GM19395 (cell line): Measurements from ENCODE around the gene LAMA2.
"Not testable (repeated sequence)": the region's sequence is repeated elsewhere in the genome, so short reads cannot be mapped to it uniquely, and the experiment has no call there.

ENCODE experiments used
- ATAC-seq: cut with Tn5 transposase; IDR thresholded peaks from one replicate; pipeline ENCODE4 v1.9.1; 2021; ENCODE audit warnings: mild to moderate bottlenecking, moderate library complexity; ENCODE audit not compliant: unreplicated experiment

LAMA2 gene

DNA sequence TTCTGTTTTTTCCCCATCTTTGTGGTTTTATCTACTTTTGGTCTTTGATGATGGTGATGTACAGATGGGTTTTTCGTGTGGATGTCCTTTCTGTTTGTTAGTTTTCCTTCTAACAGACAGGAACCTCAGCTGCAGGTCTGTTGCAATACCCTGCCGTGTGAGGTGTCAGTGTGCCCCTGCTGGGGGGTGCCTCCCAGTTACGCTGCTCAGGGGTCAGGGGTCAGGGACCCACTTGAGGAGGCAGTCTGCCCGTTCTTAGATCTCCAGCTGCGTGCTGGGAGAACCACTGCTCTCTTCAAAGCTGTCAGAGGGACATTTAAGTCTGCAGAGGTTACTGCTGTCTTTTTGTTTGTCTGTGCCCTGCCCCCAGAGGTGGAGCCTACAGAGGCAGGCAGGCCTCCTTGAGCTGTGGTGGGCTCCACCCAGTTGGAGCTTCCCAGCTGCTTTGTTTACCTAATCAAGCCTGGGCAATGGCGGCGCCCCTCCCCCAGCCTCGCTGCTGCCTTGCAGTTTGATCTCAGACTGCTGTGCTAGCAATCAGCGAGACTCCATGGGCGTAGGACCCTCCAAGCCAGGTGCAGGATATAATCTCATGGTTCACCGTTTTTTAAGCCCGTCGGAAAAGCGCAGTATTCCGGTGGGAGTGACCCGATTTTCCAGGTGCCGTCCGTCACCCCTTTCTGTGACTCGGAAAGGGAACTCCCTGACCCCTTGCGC is 289.5 kb downstream of the LAMA2 start:
- not testable (repeated sequence) for ATAC-seq

GRCh38 chr6:129175066-129175465 is 292.1 kb downstream of the LAMA2 start:
- no peak for ATAC-seq

DNA sequence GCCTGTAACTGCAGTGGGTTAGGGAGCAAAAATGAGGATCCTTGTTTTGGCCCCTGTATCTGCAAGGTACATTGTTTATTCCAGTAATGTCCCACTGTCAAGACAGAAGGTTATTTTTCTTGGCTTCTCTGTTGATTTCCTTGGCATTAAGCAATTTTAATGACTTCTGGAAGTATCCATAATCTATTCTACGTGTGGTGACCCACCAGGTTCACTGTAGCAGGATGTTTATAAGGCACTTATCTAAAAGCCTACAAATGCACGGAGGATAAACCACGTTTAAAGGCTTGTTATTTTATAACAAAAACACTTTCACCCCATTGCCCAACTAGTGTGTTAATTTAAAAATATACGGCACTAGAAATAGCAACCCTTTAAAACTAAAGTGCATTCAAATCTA is 294.9 kb downstream of the LAMA2 start:
- no peak for ATAC-seq

DNA sequence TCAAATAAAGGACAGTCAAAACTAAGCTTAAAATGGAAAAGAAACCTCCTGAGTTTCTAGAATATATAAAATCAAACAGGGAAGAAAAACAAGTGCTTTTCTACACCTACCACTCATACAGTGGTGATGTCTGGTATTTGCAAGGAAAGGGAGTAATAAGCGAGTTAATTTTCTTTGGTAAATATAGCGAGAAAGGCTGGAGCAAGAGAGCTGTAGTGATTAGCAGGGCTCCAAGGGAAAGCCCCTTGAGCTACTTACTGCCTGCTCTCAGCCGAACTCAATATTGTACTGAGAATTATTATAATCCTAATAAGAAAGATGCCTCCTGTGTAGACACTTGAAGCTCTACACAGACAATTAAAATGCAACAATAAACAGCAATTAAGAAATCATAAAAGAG is 296.3 kb downstream of the LAMA2 start:
- no peak for ATAC-seq

- ATAC-seq, result no peak
Observed at GRCh38 chr6:129181001-129181400, 298.1 kb downstream of the LAMA2 start.

DNA sequence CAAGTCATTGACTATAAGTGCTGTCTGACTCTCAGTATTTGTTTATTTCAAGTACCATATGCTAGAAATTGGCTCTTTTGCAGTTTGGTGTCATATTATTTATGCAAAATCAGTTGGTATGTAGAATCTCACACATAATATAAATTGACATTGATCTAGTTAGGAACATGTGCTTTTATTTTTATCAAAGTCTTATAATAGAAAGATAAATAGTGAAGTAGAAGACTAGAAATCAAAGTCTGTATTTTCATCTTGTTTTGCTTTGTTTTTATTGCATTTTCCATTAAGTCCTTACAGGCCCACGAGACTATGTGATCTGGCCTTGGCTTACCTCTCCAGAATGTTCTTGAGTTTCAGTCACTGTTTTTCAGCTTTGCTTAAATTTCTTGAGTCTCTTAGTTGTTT is 300.3 kb downstream of the LAMA2 start:
- no peak for ATAC-seq

DNA sequence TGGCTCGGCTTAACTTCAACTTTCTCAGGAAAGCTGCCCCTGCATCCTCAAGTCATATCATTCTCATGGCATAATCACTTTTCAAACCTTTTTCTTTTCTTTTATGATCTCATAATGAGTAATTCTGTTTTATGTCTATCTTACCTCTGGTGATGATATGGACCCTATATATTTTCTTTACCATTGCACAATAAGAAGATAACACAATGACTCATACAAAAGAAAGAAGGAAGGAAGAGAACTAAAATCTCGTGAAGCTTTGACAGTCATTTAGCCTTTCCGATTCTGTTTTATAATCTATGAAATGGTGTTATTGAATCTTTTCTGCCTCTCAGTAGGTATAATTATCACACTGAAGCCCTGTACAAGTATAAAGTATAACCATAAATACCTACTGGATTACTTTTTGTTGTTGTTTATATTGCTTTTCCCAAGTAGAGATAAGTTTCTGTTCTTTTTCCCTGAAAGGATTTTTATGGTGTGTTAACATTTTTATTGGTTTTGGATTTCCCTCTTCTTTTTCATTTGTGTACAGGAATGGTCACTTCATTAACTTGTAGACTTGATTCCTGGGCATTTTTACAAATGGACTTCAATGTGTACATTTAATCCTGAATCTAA is 300.9 kb downstream of the LAMA2 start:
- ATAC-seq, result no peak

DNA sequence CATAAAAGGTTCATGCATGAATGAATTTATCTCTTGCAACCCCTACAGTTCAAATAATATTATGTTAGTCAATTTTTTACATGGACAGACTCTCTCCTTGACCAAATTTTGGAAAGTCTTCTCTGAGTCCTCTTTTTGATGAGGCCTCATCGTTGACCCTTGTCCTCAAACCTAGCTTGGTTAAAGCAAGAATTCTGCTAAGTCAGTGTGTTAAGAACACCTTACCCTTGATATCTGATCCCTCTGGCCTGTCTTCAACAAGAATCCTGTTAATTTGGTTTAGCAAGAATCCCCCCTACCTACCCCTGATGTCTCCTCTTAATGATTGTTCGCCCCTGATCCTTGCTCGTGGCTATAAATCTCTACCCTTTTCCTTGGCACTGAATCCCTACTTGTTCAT is 301.4 kb downstream of the LAMA2 start:
- ATAC-seq, result no peak

DNA sequence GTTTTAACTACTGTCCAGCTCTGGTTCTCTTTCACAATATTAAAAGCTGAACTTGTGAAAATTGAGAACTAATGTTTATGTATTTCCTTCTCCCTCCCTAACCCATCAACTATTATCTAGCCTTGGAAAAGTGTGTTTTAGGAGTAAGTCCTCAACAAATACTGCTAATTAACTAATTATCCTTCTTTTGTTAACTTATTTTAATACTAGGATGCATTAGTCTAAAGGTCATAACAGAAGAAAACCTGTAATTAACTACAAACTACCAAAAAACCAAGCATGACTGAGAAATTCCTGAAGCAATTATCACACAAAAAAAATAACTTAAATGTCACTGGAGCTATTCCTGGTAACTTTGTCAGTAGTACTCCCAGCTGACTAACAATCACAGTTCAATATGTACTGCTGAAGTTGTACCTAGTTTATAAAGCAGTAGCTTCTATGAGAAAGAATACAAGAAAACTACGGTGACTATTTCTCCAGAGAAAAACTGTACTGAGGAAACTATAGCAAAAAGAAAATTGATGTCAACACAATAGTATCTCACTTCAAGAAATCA is 301.9 kb downstream of the LAMA2 start:
- no peak for ATAC-seq

DNA sequence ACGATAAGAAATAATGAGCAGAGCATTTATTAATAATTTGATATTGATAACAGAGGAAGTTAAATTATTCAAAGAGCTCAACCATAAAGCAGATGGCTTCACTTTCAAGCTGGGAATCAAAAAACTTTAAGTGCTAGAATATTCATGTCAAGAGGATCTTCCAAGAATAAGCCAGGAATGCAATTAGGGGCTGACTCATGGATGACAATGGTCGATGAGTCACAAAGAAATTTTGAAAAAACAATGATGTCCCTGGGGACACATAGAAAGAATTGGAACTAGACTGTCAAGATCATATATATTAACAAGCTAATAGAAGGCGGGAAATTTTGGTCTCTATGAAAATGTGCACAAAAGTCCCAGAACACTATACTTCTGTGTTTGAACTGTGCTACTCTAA is 304.1 kb downstream of the LAMA2 start:
- ATAC-seq, result no peak

DNA sequence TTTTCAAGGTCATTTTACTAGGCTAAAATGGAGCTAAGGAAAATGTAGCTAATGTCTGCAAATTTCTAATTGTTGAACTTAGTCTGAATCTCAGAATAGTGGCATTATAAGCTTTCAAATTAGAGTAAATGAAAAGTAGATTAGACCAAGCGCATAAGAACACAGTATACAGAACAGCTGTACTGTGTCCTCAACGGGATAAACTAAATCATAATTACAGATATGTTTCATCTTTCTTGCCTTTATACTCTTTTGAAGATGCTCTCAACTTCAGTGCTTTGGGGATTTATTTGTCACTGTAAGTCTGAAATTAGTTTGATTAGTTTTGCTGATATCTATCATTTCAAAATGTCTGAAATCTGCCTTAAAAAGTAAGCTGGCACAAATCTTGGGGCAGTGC is 305.4 kb downstream of the LAMA2 start:
- ATAC-seq, result no peak

DNA sequence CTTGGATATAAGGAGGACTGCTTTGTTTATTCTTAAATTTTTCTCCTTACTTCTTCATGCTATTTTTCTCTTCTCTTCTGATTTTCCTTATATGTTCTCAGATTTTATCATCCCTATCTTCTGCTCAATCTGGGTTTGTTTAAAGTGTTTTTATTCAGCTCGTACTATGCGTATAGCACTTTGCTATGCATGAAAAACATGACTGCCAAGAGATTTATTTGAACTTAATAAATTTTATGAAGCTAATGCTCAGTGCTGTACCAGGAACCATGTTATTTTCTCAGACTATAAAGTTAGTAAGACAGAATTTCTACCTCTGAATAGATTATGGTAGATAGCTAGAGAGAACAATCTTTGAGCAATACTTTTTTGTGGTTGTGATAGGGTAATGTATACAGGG is 305.9 kb downstream of the LAMA2 start:
- no peak for ATAC-seq

GRCh38 chr6:129189266-129189665 is 306.3 kb downstream of the LAMA2 start:
- ATAC-seq, result no peak

DNA sequence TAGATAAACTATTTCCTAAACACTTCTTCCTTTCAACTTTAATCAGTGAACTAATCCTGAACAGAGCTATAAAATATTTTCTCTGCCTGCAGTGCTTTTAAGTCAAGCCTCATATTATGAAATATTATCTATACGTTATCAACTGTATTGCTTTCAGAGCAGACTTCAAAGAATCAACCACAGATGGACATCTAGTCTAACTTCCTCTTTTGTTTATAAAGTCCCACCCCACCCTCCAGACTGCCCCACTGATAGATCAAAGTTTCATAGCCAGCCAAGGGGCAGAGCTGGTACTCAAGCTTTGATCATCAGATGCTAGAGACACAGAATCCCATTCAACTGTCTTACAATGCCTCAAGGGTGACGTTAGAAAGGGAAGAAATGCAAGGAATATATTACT is 308.3 kb downstream of the LAMA2 start:
- ATAC-seq, result no peak

DNA sequence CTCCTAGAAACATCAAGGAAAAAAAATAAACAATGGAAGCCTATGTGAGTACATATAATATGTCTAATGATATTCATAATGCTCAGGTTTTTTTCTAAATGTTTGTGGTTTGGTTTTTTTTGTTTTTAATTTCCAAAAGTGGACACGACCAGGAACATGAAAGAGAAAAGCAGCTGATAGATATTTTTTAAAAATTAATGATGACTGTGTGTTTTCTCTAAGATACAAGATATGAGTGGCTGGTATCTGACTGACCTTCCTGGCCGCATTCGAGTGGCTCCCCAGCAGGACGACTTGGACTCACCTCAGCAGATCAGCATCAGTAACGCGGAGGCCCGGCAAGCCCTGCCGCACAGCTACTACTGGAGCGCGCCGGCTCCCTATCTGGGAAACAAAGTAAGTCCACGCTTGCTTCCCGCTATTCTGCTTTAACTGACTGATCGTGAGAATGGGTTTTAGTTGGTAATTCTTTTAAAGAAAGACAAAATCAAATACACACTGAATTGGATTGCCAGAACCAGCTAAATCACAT is 309.6 kb downstream of the LAMA2 start:
- ATAC-seq, result no peak

GRCh38 chr6:129194306-129194941 is 311.5 kb downstream of the LAMA2 start:
- ATAC-seq, result no peak

DNA sequence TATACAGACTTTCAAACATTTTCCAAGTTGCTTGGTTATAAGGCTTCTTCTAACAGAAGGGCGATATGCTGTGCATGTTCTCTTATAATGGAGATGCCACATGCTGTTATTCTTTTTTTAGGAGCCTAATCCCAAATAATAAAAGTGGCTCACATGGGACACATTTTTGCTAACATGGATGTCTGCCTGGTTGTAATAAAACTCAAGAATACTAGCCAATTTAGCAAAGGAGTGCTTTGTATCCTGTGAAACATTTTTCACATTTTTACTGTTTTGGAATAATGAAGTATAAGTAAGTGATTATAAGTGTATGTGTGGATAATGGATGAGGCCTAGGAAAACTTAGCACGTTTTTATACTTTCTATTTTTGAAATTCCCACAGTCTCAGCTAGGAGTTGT is 312.2 kb downstream of the LAMA2 start:
- no peak for ATAC-seq

GRCh38 chr6:129195643-129196042 is 312.7 kb downstream of the LAMA2 start:
- ATAC-seq, result no peak

DNA sequence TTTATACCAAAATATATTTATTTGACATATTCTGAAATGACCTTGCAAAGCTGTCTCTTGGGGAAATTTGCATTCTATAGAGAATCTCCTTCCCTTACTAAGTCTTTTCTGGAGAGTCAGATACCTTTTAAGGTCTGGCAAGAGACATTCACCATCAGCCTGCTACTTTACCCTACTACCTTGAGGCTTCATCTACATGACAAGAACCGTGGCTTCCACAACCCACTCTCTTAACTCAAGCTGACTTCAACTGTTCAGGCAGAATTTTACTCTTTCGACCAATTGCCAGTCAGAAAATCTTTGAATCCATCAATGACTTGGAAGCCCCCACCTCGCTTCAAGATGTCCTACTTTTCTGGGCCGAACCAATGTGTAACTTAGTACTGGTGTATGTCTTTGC is 314.2 kb downstream of the LAMA2 start:
- ATAC-seq, result no peak

DNA sequence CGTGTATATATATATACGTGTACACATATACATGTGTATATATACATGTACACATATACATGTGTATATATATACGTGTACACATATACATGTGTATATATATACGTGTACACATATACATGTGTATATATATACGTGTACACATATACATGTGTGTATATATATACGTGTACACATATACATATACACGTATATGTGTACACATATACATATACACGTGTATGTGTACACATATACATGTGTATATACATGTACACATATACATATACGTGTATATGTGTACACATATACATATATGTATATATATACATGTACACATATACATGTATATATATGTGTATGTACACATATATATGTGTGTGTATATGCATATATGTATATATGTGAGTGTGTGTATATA is 317.2 kb downstream of the LAMA2 start:
- ATAC-seq, result no peak

DNA sequence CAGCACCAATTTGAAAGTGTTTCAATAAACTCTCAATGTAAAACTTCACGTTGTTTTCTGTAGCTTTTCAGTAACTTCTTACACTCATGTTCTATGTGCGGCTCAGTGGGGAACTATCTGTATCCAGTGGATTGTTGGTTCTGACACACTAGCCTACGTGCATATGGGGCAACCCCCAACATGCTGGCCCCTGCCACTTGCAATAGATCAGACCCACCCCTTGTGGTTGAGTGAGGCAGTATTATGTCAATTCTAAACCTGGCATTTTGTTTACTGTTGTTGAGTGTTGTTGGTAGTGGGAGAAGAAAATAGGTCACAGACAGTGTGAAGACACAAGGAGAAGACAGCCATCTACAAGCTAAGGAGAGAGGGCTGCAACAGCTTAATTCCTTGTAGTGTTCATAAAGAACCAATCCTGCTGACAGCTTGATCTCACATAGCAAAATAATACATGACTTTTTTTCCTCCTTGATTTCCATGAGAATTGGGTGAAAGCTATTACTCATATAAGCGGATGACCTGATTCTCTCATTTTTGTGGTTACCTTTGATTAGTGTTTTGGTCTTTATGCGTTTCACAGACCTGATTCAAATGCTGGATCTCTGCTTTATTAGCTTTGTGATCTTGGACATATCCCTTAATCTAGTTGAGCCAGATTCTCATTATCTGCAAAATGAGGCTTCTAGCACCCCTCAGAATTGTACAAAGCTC is 320.4 kb downstream of the LAMA2 start:
- no peak for ATAC-seq
